H9 (cell line): Measurements from ENCODE around the gene ALKBH8. TPM values are rescaled to one million over a fixed set of nuclear protein-coding genes. Genes with fewer than 3 reads are reported as not detected.
A peak's percentile ranks its signal among the peaks of the same experiment; 100 is the strongest.

Experiments
- DNase-seq: peaks from one replicate; pipeline ENCODE4 v3.0.0-alpha.2; 2017
- H2AFZ ChIP-seq: one replicate; pipeline ENCODE4 v1.6.1; 2013; ENCODE audit warnings: mild to moderate bottlenecking, low read length, control low read depth, moderate library complexity
- H2AK5ac ChIP-seq: 2 replicates; pipeline ENCODE4 v1.6.1; 2013; ENCODE audit warnings: low read length, control low read depth, mixed read lengths; ENCODE audit not compliant: insufficient read length
- H2BK120ac ChIP-seq: one replicate; pipeline ENCODE4 v1.6.1; 2013; ENCODE audit warnings: low read depth, mild to moderate bottlenecking, low read length, control low read depth, inconsistent platforms; ENCODE audit not compliant: poor library complexity, severe bottlenecking
- H2BK12ac ChIP-seq: 2 replicates; pipeline ENCODE4 v1.6.1; 2013; ENCODE audit warnings: low read length, control low read depth, mixed read lengths, low read depth; ENCODE audit not compliant: insufficient read length
- H2BK15ac ChIP-seq: 2 replicates; pipeline ENCODE4 v1.6.1; 2013; ENCODE audit warnings: low read depth, low read length, control low read depth
- H2BK20ac ChIP-seq: one replicate; pipeline ENCODE4 v1.6.1; 2013; ENCODE audit warnings: low read depth, mild to moderate bottlenecking, low read length, control low read depth, inconsistent platforms; ENCODE audit not compliant: poor library complexity, severe bottlenecking
- H2BK5ac ChIP-seq: 2 replicates; pipeline ENCODE4 v1.6.1; 2013; ENCODE audit warnings: low read length, control low read depth, mixed read lengths; ENCODE audit not compliant: insufficient read length
- H3K14ac ChIP-seq: 2 replicates; pipeline ENCODE4 v1.6.1; 2013; ENCODE audit warnings: low read length, control low read depth; ENCODE audit not compliant: insufficient read depth
- H3K18ac ChIP-seq: 2 replicates; pipeline ENCODE4 v1.6.1; 2013; ENCODE audit warnings: low read depth, mild to moderate bottlenecking, mixed read lengths, low read length, control low read depth; ENCODE audit not compliant: insufficient read length
- H3K23ac ChIP-seq: 2 replicates; pipeline ENCODE4 v1.6.1; 2013; ENCODE audit warnings: low read length, control low read depth, mixed read lengths, low read depth; ENCODE audit not compliant: insufficient read length
- H3K23me2 ChIP-seq: 2 replicates; pipeline ENCODE4 v1.6.1; 2013; ENCODE audit warnings: low read depth, mild to moderate bottlenecking, mixed read lengths, low read length, control low read depth; ENCODE audit not compliant: insufficient read length, poor library complexity, severe bottlenecking
- H3K27ac ChIP-seq: 2 replicates; pipeline ENCODE4 v1.5.1; 2013; ENCODE audit warnings: low read length, control low read depth, mixed read lengths, low read depth; ENCODE audit not compliant: insufficient read length
- H3K27me3 ChIP-seq: 2 replicates; pipeline ENCODE4 v1.6.1; 2013; ENCODE audit warnings: low read length, control low read depth, inconsistent platforms; ENCODE audit not compliant: insufficient read depth
- H3K4ac ChIP-seq: 2 replicates; pipeline ENCODE4 v1.6.1; 2013; ENCODE audit warnings: low read depth, mild to moderate bottlenecking, control low read depth, inconsistent platforms, low read length, moderate library complexity
- H3K4me1 ChIP-seq: 2 replicates; pipeline ENCODE4 v1.6.1; 2013; ENCODE audit warnings: low read length, control low read depth, inconsistent platforms; ENCODE audit not compliant: insufficient read depth
- H3K4me2 ChIP-seq: 2 replicates; pipeline ENCODE4 v1.6.1; 2013; ENCODE audit warnings: low read length, control low read depth, mixed read lengths; ENCODE audit not compliant: insufficient read length, insufficient read depth
- H3K56ac ChIP-seq: 2 replicates; pipeline ENCODE4 v1.6.1; 2013; ENCODE audit warnings: low read depth, mild to moderate bottlenecking, mixed read lengths, low read length, control low read depth; ENCODE audit not compliant: insufficient read length
- H3K79me1 ChIP-seq: 2 replicates; pipeline ENCODE4 v1.6.1; 2013; ENCODE audit warnings: low read depth, mild to moderate bottlenecking, moderate library complexity, low read length, control low read depth, inconsistent platforms; ENCODE audit not compliant: insufficient read depth, poor library complexity, severe bottlenecking
- H3K79me2 ChIP-seq: 2 replicates; pipeline ENCODE4 v1.6.1; 2013; ENCODE audit warnings: low read length, control low read depth, inconsistent platforms; ENCODE audit not compliant: insufficient read depth
- H3K9ac ChIP-seq: 2 replicates; pipeline ENCODE4 v1.6.1; 2013; ENCODE audit warnings: low read length, control low read depth, mixed read lengths; ENCODE audit not compliant: insufficient read length; ENCODE audit errors: extremely low read depth
- H3K9me3 ChIP-seq: one replicate; pipeline ENCODE4 v1.6.1; 2013; ENCODE audit warnings: low read depth, low read length, inconsistent platforms; ENCODE audit not compliant: control insufficient read depth
- H3T11ph ChIP-seq: one replicate; pipeline ENCODE4 v1.6.1; 2013; ENCODE audit warnings: mild to moderate bottlenecking, low read length, control low read depth, inconsistent platforms
- H4K20me1 ChIP-seq: one replicate; pipeline ENCODE4 v1.6.1; 2013; ENCODE audit not compliant: control insufficient read depth, insufficient read length, insufficient read depth
- H4K5ac ChIP-seq: 2 replicates; pipeline ENCODE4 v1.6.1; 2013; ENCODE audit warnings: low read depth, mild to moderate bottlenecking, mixed read lengths, low read length, control low read depth; ENCODE audit not compliant: insufficient read length
- H4K8ac ChIP-seq: replicated peaks from 2 replicates; pipeline ENCODE4 v1.6.1; 2013; ENCODE audit warnings: low read length, control low read depth, mixed read lengths, low read depth; ENCODE audit not compliant: insufficient read length
- H4K91ac ChIP-seq: 2 replicates; pipeline ENCODE4 v1.6.1; 2013; ENCODE audit warnings: low read depth, mild to moderate bottlenecking, moderate library complexity, mixed read lengths, low read length, control low read depth; ENCODE audit not compliant: insufficient read length
- H3K27ac Mint-ChIP-seq, 3 experiments: 2 replicates in 2 of 3; 3 replicates in 1 of 3; pipeline ENCODE4 v1.8.0; 2020 to 2021; ENCODE audit warnings: mixed read lengths in 3 of 3, mild to moderate bottlenecking in 1 of 3, moderate library complexity in 1 of 3
- H3K27me3 Mint-ChIP-seq: 2 replicates; pipeline ENCODE4 v1.8.0; 2021; ENCODE audit warnings: low read depth, mild to moderate bottlenecking, moderate library complexity, mixed read lengths
- H3K36me3 Mint-ChIP-seq, 3 experiments: 2 replicates in 2 of 3; 3 replicates in 1 of 3; pipeline ENCODE4 v1.8.0; 2020 to 2021; ENCODE audit warnings: low read depth in 3 of 3, mixed read lengths in 3 of 3; ENCODE audit not compliant: insufficient read depth in 1 of 3
- H3K4me1 Mint-ChIP-seq, 2 experiments: 2 replicates each; pipeline ENCODE4 v1.8.0; 2020; ENCODE audit warnings: mixed read lengths in 2 of 2
- H3K4me3 Mint-ChIP-seq, 2 experiments: 2 replicates in 1 of 2; 3 replicates in 1 of 2; pipeline ENCODE4 v1.8.0; 2020 to 2021; ENCODE audit warnings: mild to moderate bottlenecking in 2 of 2, mixed read lengths in 2 of 2, moderate library complexity in 1 of 2
- H3K9me3 Mint-ChIP-seq, 2 experiments: 2 replicates in 1 of 2; 3 replicates in 1 of 2; pipeline ENCODE4 v1.8.0; 2020; ENCODE audit warnings: mild to moderate bottlenecking in 2 of 2, mixed read lengths in 2 of 2, moderate library complexity in 1 of 2
- CTCF ChIP-seq: fragments of 200-600 bp; sonication (generic); conservative IDR thresholded peaks from 3 replicates; pipeline ENCODE4 v1.8.0; 2021; ENCODE audit warnings: antibody characterized with exemption, mild to moderate bottlenecking
- WGBS: extraction: QIAGEN DNeasy Blood & Tissue Kit; methylation state at CpG from one replicate; pipeline ENCODE4 v1.1.7; 2013; ENCODE audit warnings: missing lambda C conversion rate, low lambda C conversion rate, mixed read lengths; ENCODE audit not compliant: insufficient read length; ENCODE audit errors: extremely low coverage; 5-methylcytosine and 5-hydroxymethylcytosine counted together
- total RNA-seq: library from RNA; stranded (reverse); gene quantifications from 2 replicates; pipeline ENCODE4 v1.2.1, GENCODE V29; 2021

The ALKBH8 gene
- total RNA-seq, 1 experiment from 2014 or later = 12.7 TPM

- H2AFZ ChIP-seq = no peak overlapping the region
- H3K36me3 Mint-ChIP-seq = peaks cover 0 to 3% (median 0%) of the 10 kb centered on the region in 3 experiments; a peak in 1 of 7 replicates
- no peak overlapping the region for H3K27ac ChIP-seq
- H3K27me3 ChIP-seq = no peaks in the 10 kb centered on the region
- H2BK5ac ChIP-seq = no peak overlapping the region
- H3K4ac ChIP-seq = no peak overlapping the region
- H3K4me1 Mint-ChIP-seq = peaks cover 18 to 22% of the 10 kb centered on the region in 2 experiments
- no peak overlapping the region for H4K91ac ChIP-seq
- H3K9ac ChIP-seq = peak overlapping the region; percentile 69
- H2BK12ac ChIP-seq = no peak overlapping the region
- H3K27me3 Mint-ChIP-seq = no peaks in the 10 kb centered on the region; the same call in 1 of the 2 replicates
- H4K8ac ChIP-seq = no peak overlapping the region
- H3K14ac ChIP-seq = no peak overlapping the region
- H3K23ac ChIP-seq = no peak overlapping the region
- no peaks in the 10 kb centered on the region for H4K20me1 ChIP-seq
- no peak overlapping the region for H2BK15ac ChIP-seq
- no peak overlapping the region for H2BK120ac ChIP-seq
- no peak overlapping the region for H3T11ph ChIP-seq
- no CpG with 5 or more reads among the region's 6 CpGs for WGBS
- TF ChIP-seq CTCF = no peak
- no peaks in the 10 kb centered on the region for H3K9me3 Mint-ChIP-seq
- H3K18ac ChIP-seq = no peak overlapping the region
- peaks cover 6% of the 10 kb centered on the region for H3K23me2 ChIP-seq
- H4K5ac ChIP-seq = no peak overlapping the region
- H3K9me3 ChIP-seq = no peaks in the 10 kb centered on the region
- no peak overlapping the region for H2BK20ac ChIP-seq
- H2AK5ac ChIP-seq = no peak overlapping the region
- peaks cover 2% of the 10 kb centered on the region; the same call in 1 of the 2 replicates for H3K4me1 ChIP-seq
- peak overlapping the region; percentile 94 to 97 for H3K4me3 Mint-ChIP-seq
- H3K79me1 ChIP-seq = no peaks in the 10 kb centered on the region
- peak overlapping the region; percentile 54 to 99 (median 95); a peak in 4 of 7 replicates for H3K27ac Mint-ChIP-seq
- no peak overlapping the region for H3K56ac ChIP-seq
- DNase-seq = no peak
- H3K4me2 ChIP-seq = peak overlapping the region; percentile 81
- H3K79me2 ChIP-seq = no peaks in the 10 kb centered on the region; the same call in 1 of the 2 replicates
Observed at GRCh38 chr11:107564877-107565218, 687 bp downstream of the ALKBH8 start.
